Choroid plexus epithelial cell (primary cell): ENCODE results near the gene TSPYL4.

ENCODE experiments used
- DNase-seq: peaks from one replicate; pipeline ENCODE4 v3.0.0-alpha.2; 2010; ENCODE audit warnings: low read depth
- H3K4me3 ChIP-seq: 2 replicates; pipeline ENCODE4 v1.5.1; 2011; ENCODE audit warnings: low read depth, mild to moderate bottlenecking, control low read depth, low read length, moderate library complexity
- TF ChIP-seq, protein P1 (sequence below): conservative IDR thresholded peaks from 2 replicates; pipeline ENCODE4 v1.5.1; 2011; ENCODE audit warnings: low read depth, mild to moderate bottlenecking, control low read depth, inconsistent platforms, low read length, moderate library complexity

TSPYL4 gene

DNA sequence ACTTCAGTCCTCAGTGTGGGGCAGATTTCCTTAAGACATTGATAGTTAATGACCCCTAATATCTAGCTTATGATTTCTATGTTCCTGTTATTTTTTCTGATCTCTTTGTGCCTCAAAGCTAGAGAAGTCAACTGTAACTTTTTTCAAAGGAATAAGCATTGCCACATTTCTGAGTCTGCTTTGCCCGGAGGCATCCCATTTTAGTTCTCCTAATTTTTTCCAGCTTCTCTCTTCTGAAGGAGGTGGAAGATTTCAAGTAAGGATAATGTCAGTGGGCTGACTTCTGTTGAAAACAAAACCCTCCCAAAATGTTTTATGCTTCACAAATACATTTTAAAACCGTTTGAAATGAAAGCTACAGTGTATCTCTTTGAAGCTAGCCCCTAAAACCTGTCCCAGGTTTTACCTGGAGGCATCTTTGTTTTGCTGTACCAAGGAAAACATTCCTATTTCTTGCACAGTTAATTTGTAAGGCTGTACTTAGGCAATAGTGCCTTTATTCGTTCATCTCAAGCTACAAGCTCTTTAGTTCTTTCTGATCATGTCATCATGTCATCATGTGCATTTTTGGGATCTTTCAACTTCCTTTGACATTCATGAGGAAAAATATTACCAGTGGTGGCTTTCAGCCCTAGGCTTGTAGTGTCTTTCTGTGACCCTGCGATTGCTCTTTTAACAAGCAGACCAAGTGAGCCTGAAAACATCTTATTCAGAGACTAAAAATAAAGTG, 45.7 kb downstream of the TSPYL4 start:
- H3K4me3 ChIP-seq = no peak overlapping the region
- TF ChIP-seq, protein P1, sequence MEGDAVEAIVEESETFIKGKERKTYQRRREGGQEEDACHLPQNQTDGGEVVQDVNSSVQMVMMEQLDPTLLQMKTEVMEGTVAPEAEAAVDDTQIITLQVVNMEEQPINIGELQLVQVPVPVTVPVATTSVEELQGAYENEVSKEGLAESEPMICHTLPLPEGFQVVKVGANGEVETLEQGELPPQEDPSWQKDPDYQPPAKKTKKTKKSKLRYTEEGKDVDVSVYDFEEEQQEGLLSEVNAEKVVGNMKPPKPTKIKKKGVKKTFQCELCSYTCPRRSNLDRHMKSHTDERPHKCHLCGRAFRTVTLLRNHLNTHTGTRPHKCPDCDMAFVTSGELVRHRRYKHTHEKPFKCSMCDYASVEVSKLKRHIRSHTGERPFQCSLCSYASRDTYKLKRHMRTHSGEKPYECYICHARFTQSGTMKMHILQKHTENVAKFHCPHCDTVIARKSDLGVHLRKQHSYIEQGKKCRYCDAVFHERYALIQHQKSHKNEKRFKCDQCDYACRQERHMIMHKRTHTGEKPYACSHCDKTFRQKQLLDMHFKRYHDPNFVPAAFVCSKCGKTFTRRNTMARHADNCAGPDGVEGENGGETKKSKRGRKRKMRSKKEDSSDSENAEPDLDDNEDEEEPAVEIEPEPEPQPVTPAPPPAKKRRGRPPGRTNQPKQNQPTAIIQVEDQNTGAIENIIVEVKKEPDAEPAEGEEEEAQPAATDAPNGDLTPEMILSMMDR = no peak

DNA sequence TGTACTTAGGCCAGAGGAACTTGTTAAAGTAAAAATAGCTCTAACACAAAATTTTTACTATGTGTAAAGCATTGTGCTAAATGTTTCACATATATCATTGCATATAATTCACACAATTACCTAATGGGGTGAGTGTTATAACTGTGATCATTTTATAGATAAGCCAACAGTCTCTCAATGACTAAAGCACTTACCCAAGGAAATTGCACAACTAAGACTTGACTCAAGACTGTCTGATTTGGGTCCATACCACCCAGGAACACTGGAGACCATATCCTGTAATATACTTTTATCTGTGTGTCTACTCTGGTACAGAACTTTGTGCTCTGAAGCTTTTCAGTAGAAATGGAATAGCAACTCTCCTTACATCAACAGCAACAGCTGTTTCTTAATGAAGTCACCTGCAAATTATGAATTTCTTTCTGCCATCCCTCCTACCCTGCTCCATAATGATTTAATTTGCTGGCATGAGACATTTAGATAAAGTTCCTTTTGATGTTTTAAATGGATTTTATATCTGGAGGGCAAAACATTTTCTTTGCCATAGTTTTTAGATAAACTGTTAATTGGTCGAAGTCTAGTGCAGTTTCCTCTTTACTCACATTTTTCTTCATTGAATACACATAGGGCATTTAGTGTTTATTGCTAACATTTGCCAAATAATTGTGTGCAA, 47.5 kb downstream of the TSPYL4 start:
- no peak overlapping the region for H3K4me3 ChIP-seq
- TF ChIP-seq, protein P1 = no peak
- peak; percentile 51 for DNase-seq

More for the DNA sequence above, 45.7 kb downstream of the TSPYL4 start:
- no peak for DNase-seq

DNA sequence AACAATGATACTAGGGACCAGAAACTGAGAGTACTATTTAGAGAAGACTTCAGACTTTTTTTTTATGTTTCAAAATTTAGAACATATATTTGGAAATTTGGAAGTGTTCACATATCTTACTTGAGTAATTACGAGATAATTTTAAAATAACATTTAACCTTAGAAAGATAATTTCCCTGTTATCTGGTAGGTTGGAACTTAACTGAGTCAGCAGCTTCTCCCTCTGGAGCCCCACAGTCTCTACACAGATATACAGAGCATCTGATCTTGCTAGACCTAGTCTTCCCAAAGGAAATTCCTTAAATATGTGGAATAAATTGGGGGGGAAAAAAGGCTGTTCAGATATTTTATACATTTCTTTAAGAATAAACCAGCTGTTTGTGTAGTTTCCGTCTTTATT, 48.6 kb downstream of the TSPYL4 start:
- TF ChIP-seq, protein P1 = no peak
- DNase-seq = no peak
- no peak overlapping the region for H3K4me3 ChIP-seq

DNA sequence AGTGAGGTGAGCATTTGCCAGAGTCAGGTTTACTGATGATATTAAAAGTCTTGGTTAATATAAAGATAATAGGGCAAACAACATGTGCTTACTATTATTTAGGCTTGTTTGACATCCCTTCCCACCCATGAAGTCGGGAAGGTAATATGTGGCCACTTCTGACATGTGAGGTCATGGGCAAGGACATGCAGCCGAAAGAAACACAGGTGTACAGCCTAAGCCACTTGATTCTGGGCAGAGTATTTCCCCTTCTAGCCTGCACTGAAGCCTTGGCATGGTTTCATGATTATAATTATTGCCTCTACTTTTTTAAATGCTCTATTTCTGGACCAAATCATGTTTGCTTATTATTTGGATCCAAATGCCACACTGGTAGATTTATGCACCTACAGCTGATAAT, 52.3 kb downstream of the TSPYL4 start:
- TF ChIP-seq, protein P1 = no peak

DNA sequence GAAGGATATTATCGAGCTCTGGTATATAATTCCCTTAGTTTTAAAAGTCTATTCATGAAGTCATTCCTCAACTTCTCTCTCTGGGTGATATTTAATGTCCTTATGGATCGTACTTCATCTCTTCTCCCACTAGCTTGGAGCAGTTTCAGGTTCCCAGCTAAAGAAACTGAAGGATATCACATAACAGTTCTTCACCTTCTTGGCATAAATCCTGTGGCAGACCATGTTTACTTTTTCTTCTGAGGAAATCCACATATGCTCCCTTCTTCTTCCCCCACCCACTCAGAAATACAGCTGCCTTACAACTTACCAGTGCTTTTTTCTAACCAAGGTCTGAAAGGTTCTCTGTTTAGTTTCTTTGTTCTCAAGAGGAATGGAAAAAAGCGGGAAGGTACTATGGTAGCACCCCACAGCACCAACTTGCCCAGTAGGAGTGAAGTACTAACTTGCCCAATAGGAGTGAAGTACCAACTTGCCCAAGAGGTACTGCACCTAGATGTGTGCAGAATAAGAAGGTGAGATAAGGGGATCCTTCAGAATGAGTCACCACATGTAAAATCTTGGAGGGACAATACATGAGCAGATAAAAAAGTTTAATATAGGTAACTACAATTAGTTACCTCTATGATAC, 53.1 kb downstream of the TSPYL4 start:
- no peak overlapping the region for H3K4me3 ChIP-seq
- peak; percentile 75 for DNase-seq
- TF ChIP-seq, protein P1 = no peak

More for the DNA sequence above, 52.3 kb downstream of the TSPYL4 start:
- no peak for DNase-seq
- no peak overlapping the region for H3K4me3 ChIP-seq
